Measurements from ENCODE around the gene C5orf58.

The C5orf58 gene

DNA sequence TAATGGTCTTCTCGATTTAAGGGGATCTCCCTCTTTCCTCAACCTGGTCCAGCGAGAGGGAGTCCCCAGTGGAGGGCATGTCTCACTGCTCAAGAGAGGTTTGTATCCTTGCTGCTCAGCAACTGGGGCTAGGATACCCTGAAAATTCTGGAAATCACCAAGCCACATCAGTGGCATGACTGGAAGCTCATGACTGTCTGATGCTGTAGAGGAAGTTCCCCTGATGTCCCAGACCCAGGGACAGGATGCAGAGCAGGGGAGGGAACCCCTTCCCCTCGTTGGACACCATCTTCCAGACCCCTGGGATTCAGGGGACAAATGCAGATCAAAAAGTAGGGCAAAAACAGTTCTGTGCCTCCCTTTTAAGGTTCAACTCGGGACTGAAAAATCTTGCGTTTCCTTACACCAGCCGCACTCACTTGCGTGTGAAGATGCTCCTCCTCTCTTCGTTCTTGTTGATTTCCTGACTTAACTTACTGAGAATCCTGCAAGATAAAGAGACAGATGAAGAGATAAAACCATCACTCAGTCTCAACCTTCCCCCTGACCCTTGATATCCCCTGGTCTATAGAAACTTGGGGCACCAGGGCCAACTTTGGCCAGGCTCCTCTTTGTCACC is 42.7 kb downstream of the C5orf58 start:
- no peaks in the 10 kb centered on the region for H3K9me3 ChIP-seq (ENCODE audit: insufficient read depth, low read length)
- H3K27me3 ChIP-seq (ENCODE audit: insufficient read depth, insufficient read length): no peaks in the 10 kb centered on the region
- DNase-seq (ENCODE audit: low read depth, low spot score): no peak
- H3K4me3 ChIP-seq (ENCODE audit: insufficient read length, low read depth): no peak overlapping the region
- peaks cover 12% of the 10 kb centered on the region for H3K4me1 ChIP-seq (ENCODE audit: insufficient read depth, insufficient read length)
- H3K9ac ChIP-seq (ENCODE audit: insufficient read length, low read depth): no peak overlapping the region
- H3K36me3 ChIP-seq (ENCODE audit: insufficient read depth, insufficient read length, low read length): no peaks in the 10 kb centered on the region
- TF ChIP-seq ZNF274 (IDR thresholded peaks at IDR 0.05; ENCODE audit: low read depth, low read length) (no peak), SUZ12 (IDR thresholded peaks at IDR 0.05; ENCODE audit: extremely low read depth, insufficient read depth, insufficient read length) (no peak), YY1 (IDR thresholded peaks at IDR 0.05; ENCODE audit: insufficient read depth, insufficient read length) (no peak)

GRCh38 chr5:170276140-170276539 is 43.4 kb downstream of the C5orf58 start:
- no peaks in the 10 kb centered on the region for H3K36me3 ChIP-seq (ENCODE audit: insufficient read depth, insufficient read length, low read length)
- no peak overlapping the region for H3K9ac ChIP-seq (ENCODE audit: insufficient read length, low read depth)

DNA sequence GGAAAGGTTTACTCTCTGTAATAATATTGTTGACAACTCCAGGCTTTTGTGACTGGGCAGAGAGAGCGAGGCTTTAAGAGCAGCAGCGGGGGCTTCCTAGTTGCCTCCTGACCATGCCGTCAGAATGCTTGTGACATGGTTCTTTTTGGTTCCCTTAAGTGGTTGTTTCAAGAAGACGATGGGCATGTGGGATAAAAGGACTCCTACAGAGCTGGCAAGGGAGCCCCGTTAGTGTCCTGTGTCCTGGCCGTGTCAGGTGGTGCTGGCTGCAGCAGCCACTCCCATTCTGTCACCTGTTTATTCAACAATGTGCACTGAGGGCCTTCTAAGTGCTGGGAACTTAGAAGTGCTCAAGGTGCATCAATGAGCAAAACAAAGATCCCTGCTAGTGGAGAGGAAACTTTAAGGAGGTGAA is 45.1 kb downstream of the C5orf58 start:
- no peak overlapping the region for H3K9ac ChIP-seq (ENCODE audit: insufficient read length, low read depth)
- H3K36me3 ChIP-seq (ENCODE audit: insufficient read depth, insufficient read length, low read length): no peaks in the 10 kb centered on the region
- DNase-seq (ENCODE audit: low read depth, low spot score): no peak
- H3K9me3 ChIP-seq (ENCODE audit: insufficient read depth, low read length): no peaks in the 10 kb centered on the region
- TF ChIP-seq YY1 (IDR thresholded peaks at IDR 0.05; ENCODE audit: insufficient read depth, insufficient read length): no peak
- TF ChIP-seq SUZ12 (IDR thresholded peaks at IDR 0.05; ENCODE audit: extremely low read depth, insufficient read depth, insufficient read length): no peak
- no peak for TF ChIP-seq ZNF274 (IDR thresholded peaks at IDR 0.05; ENCODE audit: low read depth, low read length)
- peaks cover 14% of the 10 kb centered on the region for H3K4me1 ChIP-seq (ENCODE audit: insufficient read depth, insufficient read length)
- no peaks in the 10 kb centered on the region for H3K27me3 ChIP-seq (ENCODE audit: insufficient read depth, insufficient read length)
- no peak overlapping the region for H3K4me3 ChIP-seq (ENCODE audit: insufficient read length, low read depth)

More at GRCh38 chr5:170276140-170276539, 43.4 kb downstream of the C5orf58 start:
- peaks cover 14% of the 10 kb centered on the region for H3K4me1 ChIP-seq (ENCODE audit: insufficient read depth, insufficient read length)
- TF ChIP-seq YY1 (IDR thresholded peaks at IDR 0.05; ENCODE audit: insufficient read depth, insufficient read length) (no peak), SUZ12 (IDR thresholded peaks at IDR 0.05; ENCODE audit: extremely low read depth, insufficient read depth, insufficient read length) (no peak), ZNF274 (IDR thresholded peaks at IDR 0.05; ENCODE audit: low read depth, low read length) (no peak)
- no peak for DNase-seq (ENCODE audit: low read depth, low spot score)
- H3K9me3 ChIP-seq (ENCODE audit: insufficient read depth, low read length): no peaks in the 10 kb centered on the region
- no peaks in the 10 kb centered on the region for H3K27me3 ChIP-seq (ENCODE audit: insufficient read depth, insufficient read length)
- H3K4me3 ChIP-seq (ENCODE audit: insufficient read length, low read depth): no peak overlapping the region

DNA sequence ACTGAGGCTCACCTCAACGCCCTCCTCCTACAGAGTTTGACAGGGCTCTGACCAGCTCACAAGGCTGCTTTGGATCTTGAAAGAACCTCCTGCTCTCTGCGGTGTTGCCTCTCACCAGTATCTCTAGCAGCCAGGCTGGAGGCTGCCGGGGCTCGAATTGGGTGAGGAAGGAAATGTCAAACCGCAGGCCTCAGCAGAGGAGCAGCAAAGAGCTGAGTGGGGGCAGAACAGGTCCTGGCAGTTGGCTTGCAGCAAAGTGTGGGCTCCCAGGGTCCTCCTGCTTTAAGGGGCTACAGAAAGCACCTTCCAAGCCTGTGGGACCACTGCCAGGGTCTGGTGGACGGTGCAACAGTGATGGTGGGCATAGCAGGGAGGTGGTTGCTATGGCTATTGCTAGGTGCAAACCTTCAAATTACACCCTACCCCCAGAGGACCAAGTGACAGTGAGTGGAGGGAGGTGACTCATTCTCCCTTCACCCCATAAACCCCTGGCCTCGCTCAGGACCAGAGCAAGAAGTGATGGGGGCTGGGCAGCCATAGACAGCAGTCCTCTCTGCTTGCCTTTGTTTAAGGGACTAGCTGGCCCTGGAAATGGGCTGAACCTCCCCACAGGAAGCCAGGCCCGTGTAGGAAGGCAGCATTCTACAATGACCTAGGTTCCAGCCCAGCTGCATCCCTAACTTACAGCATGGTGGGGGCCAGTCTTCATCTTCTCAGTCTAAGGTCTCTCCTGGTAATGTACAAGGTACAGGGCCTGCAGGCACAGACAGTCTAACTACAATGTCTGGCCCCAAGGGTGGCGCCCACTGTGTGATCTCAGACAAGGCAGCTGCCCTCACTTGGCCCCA is 46.0 kb downstream of the C5orf58 start:
- H3K4me1 ChIP-seq (ENCODE audit: insufficient read depth, insufficient read length): peaks cover 14% of the 10 kb centered on the region
- TF ChIP-seq YY1 (IDR thresholded peaks at IDR 0.05; ENCODE audit: insufficient read depth, insufficient read length) (no peak), SUZ12 (IDR thresholded peaks at IDR 0.05; ENCODE audit: extremely low read depth, insufficient read depth, insufficient read length) (no peak), ZNF274 (IDR thresholded peaks at IDR 0.05; ENCODE audit: low read depth, low read length) (no peak)
- no peaks in the 10 kb centered on the region for H3K36me3 ChIP-seq (ENCODE audit: insufficient read depth, insufficient read length, low read length)
- no peak overlapping the region for H3K9ac ChIP-seq (ENCODE audit: insufficient read length, low read depth)
- H3K27me3 ChIP-seq (ENCODE audit: insufficient read depth, insufficient read length): no peaks in the 10 kb centered on the region
- peaks cover 5% of the 10 kb centered on the region for H3K9me3 ChIP-seq (ENCODE audit: insufficient read depth, low read length)
- no peak for DNase-seq (ENCODE audit: low read depth, low spot score)
- no peak overlapping the region for H3K4me3 ChIP-seq (ENCODE audit: insufficient read length, low read depth)

DNA sequence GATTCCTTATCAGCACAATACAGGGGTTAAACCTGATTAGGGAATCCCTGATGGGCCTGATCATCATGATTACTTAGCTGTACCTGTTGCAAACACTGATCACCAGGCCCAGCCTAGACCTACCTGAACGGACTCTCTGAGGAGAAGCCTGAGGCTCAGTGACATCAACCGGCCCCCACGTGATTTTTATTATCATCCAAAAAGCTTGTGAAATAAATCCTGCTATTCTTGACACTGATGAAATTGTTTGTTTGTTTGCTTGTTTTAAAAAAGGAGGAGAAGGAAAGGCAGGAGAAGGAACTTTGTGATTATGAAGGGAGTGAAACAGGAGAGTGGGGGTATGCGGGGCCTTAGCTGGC is 46.7 kb downstream of the C5orf58 start:
- no peaks in the 10 kb centered on the region for H3K36me3 ChIP-seq (ENCODE audit: insufficient read depth, insufficient read length, low read length)
- DNase-seq (ENCODE audit: low read depth, low spot score): no peak
- TF ChIP-seq YY1 (IDR thresholded peaks at IDR 0.05; ENCODE audit: insufficient read depth, insufficient read length): no peak
- peaks cover 11% of the 10 kb centered on the region for H3K4me1 ChIP-seq (ENCODE audit: insufficient read depth, insufficient read length)
- H3K4me3 ChIP-seq (ENCODE audit: insufficient read length, low read depth): no peak overlapping the region
- peaks cover 11% of the 10 kb centered on the region for H3K9me3 ChIP-seq (ENCODE audit: insufficient read depth, low read length)
- no peak overlapping the region for H3K9ac ChIP-seq (ENCODE audit: insufficient read length, low read depth)
- no peaks in the 10 kb centered on the region for H3K27me3 ChIP-seq (ENCODE audit: insufficient read depth, insufficient read length)

DNA sequence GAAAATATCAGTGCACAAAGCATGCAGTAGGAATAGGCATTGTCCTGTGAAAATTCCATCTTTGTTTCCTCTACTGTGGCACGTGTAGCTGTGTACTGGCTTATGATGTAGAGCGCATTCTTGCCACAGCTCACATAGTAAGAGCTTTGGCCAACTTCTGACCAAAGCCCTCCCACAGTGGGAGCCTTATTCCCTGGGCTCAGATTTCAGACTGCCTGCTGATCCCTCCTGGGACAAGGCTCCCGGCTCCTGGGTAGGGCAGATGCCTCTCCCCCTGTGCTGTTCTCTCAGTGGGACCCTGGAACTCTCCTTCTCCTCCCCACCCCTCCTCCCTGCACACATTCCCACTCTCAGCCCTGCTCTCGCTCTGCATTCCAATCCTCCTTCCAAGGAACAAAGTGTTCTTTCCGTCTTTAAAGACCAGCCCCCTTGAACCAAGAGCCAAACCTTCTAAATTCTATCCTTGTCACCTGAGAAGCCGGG is 47.3 kb downstream of the C5orf58 start:
- DNase-seq (ENCODE audit: low read depth, low spot score): no peak
- H3K4me3 ChIP-seq (ENCODE audit: insufficient read length, low read depth): no peak overlapping the region
- H3K9me3 ChIP-seq (ENCODE audit: insufficient read depth, low read length): peaks cover 12% of the 10 kb centered on the region
- peaks cover 11% of the 10 kb centered on the region for H3K4me1 ChIP-seq (ENCODE audit: insufficient read depth, insufficient read length)
- TF ChIP-seq ZNF274 (IDR thresholded peaks at IDR 0.05; ENCODE audit: low read depth, low read length): no peak
- TF ChIP-seq YY1 (IDR thresholded peaks at IDR 0.05; ENCODE audit: insufficient read depth, insufficient read length): no peak
- no peak for TF ChIP-seq SUZ12 (IDR thresholded peaks at IDR 0.05; ENCODE audit: extremely low read depth, insufficient read depth, insufficient read length)
- no peaks in the 10 kb centered on the region for H3K27me3 ChIP-seq (ENCODE audit: insufficient read depth, insufficient read length)
- no peak overlapping the region for H3K9ac ChIP-seq (ENCODE audit: insufficient read length, low read depth)
- no peaks in the 10 kb centered on the region for H3K36me3 ChIP-seq (ENCODE audit: insufficient read depth, insufficient read length, low read length)

DNA sequence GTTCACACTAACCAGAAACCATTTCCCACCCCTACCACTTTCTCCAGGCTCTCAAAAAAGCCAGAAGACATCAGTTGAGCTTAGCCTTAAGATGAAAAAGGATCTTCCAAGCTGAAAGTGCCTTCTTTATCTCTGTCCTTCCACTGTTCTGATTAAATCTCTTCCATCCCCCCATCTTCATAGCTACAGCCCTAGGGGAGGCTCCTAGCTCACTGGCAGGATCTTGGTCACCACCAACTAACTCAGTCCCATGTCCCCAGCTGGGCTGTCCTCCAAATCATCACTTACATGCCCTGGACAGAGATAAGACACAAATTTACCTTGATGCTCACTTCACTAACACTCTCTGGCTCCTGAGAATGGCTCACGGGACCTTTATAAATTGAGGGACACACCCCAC is 50.5 kb downstream of the C5orf58 start:
- no peaks in the 10 kb centered on the region for H3K36me3 ChIP-seq (ENCODE audit: insufficient read depth, insufficient read length, low read length)
- no peak overlapping the region for H3K9ac ChIP-seq (ENCODE audit: insufficient read length, low read depth)
- H3K4me3 ChIP-seq (ENCODE audit: insufficient read length, low read depth): no peak overlapping the region
- DNase-seq (ENCODE audit: low read depth, low spot score): no peak
- peaks cover 8% of the 10 kb centered on the region for H3K4me1 ChIP-seq (ENCODE audit: insufficient read depth, insufficient read length)
- H3K9me3 ChIP-seq (ENCODE audit: insufficient read depth, low read length): peaks cover 31% of the 10 kb centered on the region
- H3K27me3 ChIP-seq (ENCODE audit: insufficient read depth, insufficient read length): no peaks in the 10 kb centered on the region
- TF ChIP-seq ZNF274 (IDR thresholded peaks at IDR 0.05; ENCODE audit: low read depth, low read length): no peak
- no peak for TF ChIP-seq YY1 (IDR thresholded peaks at IDR 0.05; ENCODE audit: insufficient read depth, insufficient read length)
- TF ChIP-seq SUZ12 (IDR thresholded peaks at IDR 0.05; ENCODE audit: extremely low read depth, insufficient read depth, insufficient read length): no peak
